PC-9 (cell line): ENCODE data around the gene MAPK12. TPM values are rescaled to one million over a fixed set of nuclear protein-coding genes. Genes with fewer than 3 reads are reported as not detected.

ENCODE experiments used
- BruUV-seq: library from RNA; stranded (reverse); fragments of 400-500 nt; replicated peaks from 2 replicates; lab custom pipeline; 2021; lab: Mats Ljungman, UMichigan
- CTCF ChIA-PET: fragments of 300-600 bp; sonication (Branson Sonifier 250); formaldehyde crosslinking; loops from one replicate; lab custom pipeline; 2022; ENCODE audit warnings: antibody characterized with exemption; lab: Charles Lee
- POLR2A ChIA-PET: fragments of 300-600 bp; sonication (Branson Sonifier 250); formaldehyde crosslinking; loops from one replicate; lab custom pipeline; 2022; ENCODE audit warnings: antibody characterized with exemption; ENCODE audit not compliant: unreplicated experiment; lab: Charles Lee
- DNase-seq, 2 experiments: peaks; one replicate each; pipeline versions ENCODE4 v3.0.0 to v3.0.0-alpha.2; 2015 to 2022; ENCODE audit warnings: mixed read lengths in 1 of 2
- H2AFZ ChIP-seq: fragments of 200-600 bp; sonication (generic); 2 replicates; pipeline ENCODE4 v1.8.1; 2017; ENCODE audit warnings: antibody characterized with exemption
- H3F3A ChIP-seq: fragments of 200-600 bp; sonication (generic); 2 replicates; pipeline ENCODE4 v1.8.1; 2017; ENCODE audit warnings: antibody characterized with exemption, mild to moderate bottlenecking, low read depth; ENCODE audit not compliant: insufficient read depth
- H3K27ac ChIP-seq: fragments of 200-600 bp; sonication (generic); 2 replicates; pipeline ENCODE4 v1.6.1; 2016; ENCODE audit warnings: mixed run types
- H3K27me3 ChIP-seq: fragments of 200-600 bp; sonication (generic); 2 replicates; pipeline ENCODE4 v1.6.1; 2016; ENCODE audit warnings: low read depth, mixed run types; ENCODE audit not compliant: insufficient read depth
- H3K36me3 ChIP-seq: fragments of 200-600 bp; sonication (generic); 2 replicates; pipeline ENCODE4 v1.6.1; 2016; ENCODE audit warnings: low read depth, mixed run types
- H3K4me1 ChIP-seq: fragments of 200-600 bp; sonication (generic); replicated peaks from 2 replicates; pipeline ENCODE4 v1.6.1; 2016; ENCODE audit warnings: mixed run types; ENCODE audit not compliant: insufficient read depth
- H3K4me2 ChIP-seq: fragments of 200-600 bp; sonication (generic); 2 replicates; pipeline ENCODE4 v1.6.1; 2017; ENCODE audit warnings: mixed run types
- H3K4me3 ChIP-seq: fragments of 200-600 bp; sonication (generic); 2 replicates; pipeline ENCODE4 v1.6.1; 2016; ENCODE audit warnings: mixed run types
- H3K79me2 ChIP-seq: fragments of 200-600 bp; sonication (generic); 2 replicates; pipeline ENCODE4 v1.6.1; 2017; ENCODE audit warnings: low read depth, mixed run types
- H3K9me2 ChIP-seq: fragments of 200-600 bp; sonication (generic); 2 replicates; pipeline ENCODE4 v1.8.1; 2017; ENCODE audit warnings: mild to moderate bottlenecking; ENCODE audit not compliant: insufficient read depth
- H3K9me3 ChIP-seq: fragments of 200-600 bp; sonication (generic); 2 replicates; pipeline ENCODE4 v1.8.1; 2016; ENCODE audit warnings: low read depth; ENCODE audit not compliant: insufficient read depth
- H4K20me1 ChIP-seq: fragments of 200-600 bp; sonication (generic); 2 replicates; pipeline ENCODE4 v1.8.1; 2017; ENCODE audit not compliant: insufficient read depth
- CTCF ChIP-seq: fragments of 200-600 bp; sonication (generic); conservative IDR thresholded peaks from 2 replicates; pipeline ENCODE4 v1.6.1; 2017; ENCODE audit warnings: mixed run types, antibody characterized with exemption, mild to moderate bottlenecking, moderate library complexity
- EZH2 ChIP-seq: fragments of 200-600 bp; sonication (generic); IDR thresholded peaks from 2 replicates; pipeline ENCODE4 v1.8.0; 2017; ENCODE audit warnings: antibody characterized with exemption, low read depth
- intact Hi-C: fragments of 100-400 bp; cut with micrococcal nuclease; formaldehyde crosslinking; loops from one replicate; pipeline ENCODE4 v1.10.0; 2022; ENCODE audit not compliant: unreplicated experiment
- total RNA-seq: library from RNA; stranded (reverse); gene quantifications from 2 replicates; pipeline ENCODE4 v1.2.3, GENCODE V29; 2021

MAPK12 gene
- total RNA-seq, 1 experiment from 2014 or later, result 48.5 TPM

GRCh38 chr22:50210378-50211139, 50.9 kb downstream of the MAPK12 start:
- POLR2A ChIA-PET, result no interaction called here
- Histone ChIP-seq H3K4me2 (no peak overlapping the region), H3K9me2 (no peaks in the 10 kb centered on the region), H3K79me2 (peaks cover 4% of the 10 kb centered on the region; the same call in 1 of the 2 replicates), H3K9me3 (no peaks in the 10 kb centered on the region), H3F3A (peaks cover 52% of the 10 kb centered on the region; the same call in 1 of the 2 replicates), H3K36me3 (peaks cover 35% of the 10 kb centered on the region), H3K4me1 (no peaks in the 10 kb centered on the region), H4K20me1 (peaks cover 76% of the 10 kb centered on the region), H3K27ac (no peak overlapping the region), H3K4me3 (no peak overlapping the region), H2AFZ (no peak overlapping the region), H3K27me3 (no peaks in the 10 kb centered on the region)
- no peak for DNase-seq
- CTCF ChIA-PET, result no interaction called here
- intact Hi-C loops, result no loop called here
- TF ChIP-seq CTCF, result no peak
- no peak for TF ChIP-seq EZH2
- no TSS peak for BruUV-seq

DNA sequence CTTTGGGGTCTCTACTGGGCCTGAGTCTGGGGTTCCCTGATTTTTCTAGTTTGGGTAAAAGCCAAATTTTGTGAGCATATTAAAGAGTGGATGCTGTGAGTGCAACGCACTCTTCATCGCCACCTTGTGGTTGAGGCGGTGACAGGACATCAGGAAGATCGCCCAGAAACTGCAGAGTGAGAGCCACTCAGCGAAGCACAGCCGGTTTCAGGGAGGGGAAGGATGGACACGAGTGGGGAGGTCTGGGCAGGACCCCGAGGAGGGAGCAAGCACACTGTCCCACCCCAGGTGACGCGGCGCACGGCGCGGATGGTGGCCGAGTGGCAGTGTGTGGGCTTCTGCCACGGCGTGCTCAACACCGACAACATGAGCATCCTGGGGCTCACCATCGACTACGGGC, 51.6 kb downstream of the MAPK12 start:
- Histone ChIP-seq H3F3A (peaks cover 48% of the 10 kb centered on the region; the same call in 1 of the 2 replicates), H3K9me2 (no peaks in the 10 kb centered on the region), H2AFZ (no peak overlapping the region), H3K9me3 (no peaks in the 10 kb centered on the region), H3K79me2 (peaks cover 4% of the 10 kb centered on the region; the same call in 1 of the 2 replicates), H3K4me2 (no peak overlapping the region), H3K27me3 (no peaks in the 10 kb centered on the region), H3K27ac (no peak overlapping the region), H3K4me3 (no peak overlapping the region), H3K36me3 (peaks cover 35% of the 10 kb centered on the region), H3K4me1 (no peaks in the 10 kb centered on the region), H4K20me1 (peaks cover 72% of the 10 kb centered on the region)
- CTCF ChIA-PET, result no interaction called here
- peak; percentile 48 to 53 for DNase-seq
- intact Hi-C loops, result loop anchor here (1.0 kb wide), 1 partner anchor 61 kb away; no protein-coding TSS in a partner anchor
- BruUV-seq, result no TSS peak
- POLR2A ChIA-PET, result no interaction called here
- TF ChIP-seq EZH2 (no peak), CTCF (peak; percentile 98)

GRCh38 chr22:50208939-50209892, 52.3 kb downstream of the MAPK12 start:
- Histone ChIP-seq H4K20me1 (peaks cover 65% of the 10 kb centered on the region), H3K27me3 (no peaks in the 10 kb centered on the region), H3K9me2 (no peaks in the 10 kb centered on the region), H3K4me2 (no peak overlapping the region), H3F3A (peaks cover 42% of the 10 kb centered on the region; the same call in 1 of the 2 replicates), H3K4me1 (no peaks in the 10 kb centered on the region), H3K79me2 (peaks cover 4% of the 10 kb centered on the region; the same call in 1 of the 2 replicates), H3K36me3 (peaks cover 36% of the 10 kb centered on the region), H3K27ac (no peak overlapping the region), H2AFZ (no peak overlapping the region), H3K9me3 (no peaks in the 10 kb centered on the region), H3K4me3 (no peak overlapping the region)
- TF ChIP-seq EZH2, result no peak
- no peak for TF ChIP-seq CTCF
- intact Hi-C loops, result loop anchor here (1.0 kb wide), 1 partner anchor 60 kb away; no protein-coding TSS in a partner anchor
- CTCF ChIA-PET, result no interaction called here
- POLR2A ChIA-PET, result no interaction called here
- no peak for DNase-seq
- no TSS peak for BruUV-seq
